OCI-LY1 (cell line): ENCODE results near the gene LLGL2.

Experiments
- CTCF ChIP-seq: fragments of 200-600 bp; sonication (generic), shearing (Covaris generic); IDR thresholded peaks from 2 replicates; pipeline ENCODE4 v1.5.1; 2017; ENCODE audit warnings: mild to moderate bottlenecking, antibody characterized with exemption, low read length, moderate library complexity, mixed read lengths
- EZH2 ChIP-seq: fragments of 200-600 bp; sonication (generic), shearing (Covaris generic); IDR thresholded peaks from 2 replicates; pipeline ENCODE4 v1.8.0; 2017; ENCODE audit warnings: borderline replicate concordance, mixed run types, mild to moderate bottlenecking, antibody characterized with exemption, low read length, moderate library complexity, mixed read lengths

DNA sequence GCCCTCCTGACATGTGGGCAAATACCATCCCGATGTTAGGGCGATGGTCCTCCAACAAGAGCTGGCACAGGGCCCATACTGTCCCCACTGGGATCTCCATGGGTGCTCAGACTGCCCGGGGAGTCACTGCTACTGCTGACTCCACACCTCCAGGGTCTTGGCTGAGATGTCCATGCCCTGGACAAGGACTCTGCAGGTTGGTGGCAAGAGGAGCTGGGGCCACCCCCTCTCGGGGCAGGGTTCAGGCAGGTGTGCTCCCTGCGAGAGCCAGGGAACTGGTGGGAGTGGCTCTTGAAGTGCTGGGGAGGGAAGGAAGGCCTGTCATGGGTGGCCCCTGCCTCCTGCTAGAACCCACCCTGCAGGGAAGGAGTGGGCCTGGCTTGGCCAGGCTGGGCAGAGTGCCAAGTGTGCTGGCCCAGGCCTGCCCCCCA, 16.6 kb upstream of the LLGL2 start:
- TF ChIP-seq CTCF, result no peak
- TF ChIP-seq EZH2, result no peak
